ENCODE measurements around the gene DIAPH3.

DNA sequence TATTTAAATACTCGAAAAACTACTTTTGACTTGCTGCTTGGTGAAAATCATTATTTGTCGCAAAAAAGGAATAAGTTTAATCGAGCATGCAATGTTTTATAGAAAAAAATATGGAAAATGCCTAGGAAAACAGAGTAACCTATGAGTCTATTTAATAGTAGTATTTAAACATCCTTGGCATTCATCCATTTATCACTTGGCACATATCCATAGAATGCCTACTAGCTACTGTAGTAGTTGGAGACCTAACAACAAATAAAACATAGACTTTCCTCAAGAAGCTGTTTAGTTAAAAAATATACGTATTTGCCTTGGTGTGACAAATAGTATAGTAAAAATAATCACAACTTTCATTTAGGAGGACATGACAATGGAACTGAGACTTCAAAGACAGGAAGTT is 302.1 kb downstream of the DIAPH3 start:
- TF ChIP-seq CTCF (IDR thresholded peaks at IDR 0.05; ENCODE audit: low read depth, low read length) = no peak
- TF ChIP-seq EZH2phosphoT487 (IDR thresholded peaks at IDR 0.05; ENCODE audit: low read depth) = no peak

All from OCI-LY3 (cell line).